Subcutaneous preadipocyte (primary cell): ENCODE data around the gene ICE1. TPM values are rescaled to one million over a fixed set of nuclear protein-coding genes. Genes with fewer than 3 reads are reported as not detected.

Experiments used
- total RNA-seq: library from RNA; depleted of rRNA; stranded (reverse); fragments of >200 nt; gene quantifications from 2 replicates; pipeline ENCODE4 v1.2.3, GENCODE V29; 2012

The ICE1 gene
- 27.6 and 38.3 TPM in 2 replicates for total RNA-seq

GRCh38 chr5:5421961-5422818, at the start of gene ICE1:
Gene ICE1, plus strand, starts transcription at chr5:5422677. Its CDS starts 239 bp downstream, at chr5:5422916.

